Suppressor macrophage treated with lipopolysaccharide for 1 hour (primary cell): ENCODE data around the gene APOC4.
A peak's percentile ranks its signal among the peaks of the same experiment; 100 is the strongest.
"Not testable (repeated sequence)": the region's sequence is repeated elsewhere in the genome, so short reads cannot be mapped to it uniquely, and the experiment has no call there.

Source experiments
- DNase-seq, 3 donors: peaks; one replicate each; pipeline ENCODE4 v3.0.0-alpha.2; 2020 to 2022

The APOC4 gene, protein sequence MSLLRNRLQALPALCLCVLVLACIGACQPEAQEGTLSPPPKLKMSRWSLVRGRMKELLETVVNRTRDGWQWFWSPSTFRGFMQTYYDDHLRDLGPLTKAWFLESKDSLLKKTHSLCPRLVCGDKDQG

GRCh38 chr19:44942067-44942571, at the start of gene APOC4:
APOC4 (plus strand) TSS chr19:44942237; CDS start chr19:44942278, 41 bp downstream.
- no peak for DNase-seq

DNA sequence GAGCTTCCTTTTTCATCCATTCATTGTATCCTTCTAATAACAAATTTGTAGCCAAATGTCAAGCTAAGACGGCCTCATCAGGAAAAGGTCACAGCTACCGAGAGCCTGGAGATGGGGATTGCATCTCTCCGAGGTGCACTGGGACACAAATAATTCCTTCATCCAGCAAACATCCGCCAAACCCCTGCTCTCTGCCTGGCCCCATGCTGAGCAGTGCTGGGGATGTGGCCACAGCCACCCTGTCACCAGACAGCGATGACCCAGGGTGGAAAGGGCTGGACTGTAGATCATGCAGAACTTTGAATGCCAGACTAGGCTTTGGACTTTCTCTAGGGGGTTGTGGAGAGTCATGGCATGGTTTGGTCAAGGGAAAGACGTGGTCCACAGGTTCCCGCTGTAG, 49.1 kb upstream of the APOC4 start:
- no peak for DNase-seq

- DNase-seq = no peak
Measured at GRCh38 chr19:44893332-44894051, 48.5 kb upstream of the APOC4 start.

- DNase-seq = peak; percentile 59 to 64 (median 60)
Measured at GRCh38 chr19:44894052-44894400, 48.0 kb upstream of the APOC4 start.

DNA sequence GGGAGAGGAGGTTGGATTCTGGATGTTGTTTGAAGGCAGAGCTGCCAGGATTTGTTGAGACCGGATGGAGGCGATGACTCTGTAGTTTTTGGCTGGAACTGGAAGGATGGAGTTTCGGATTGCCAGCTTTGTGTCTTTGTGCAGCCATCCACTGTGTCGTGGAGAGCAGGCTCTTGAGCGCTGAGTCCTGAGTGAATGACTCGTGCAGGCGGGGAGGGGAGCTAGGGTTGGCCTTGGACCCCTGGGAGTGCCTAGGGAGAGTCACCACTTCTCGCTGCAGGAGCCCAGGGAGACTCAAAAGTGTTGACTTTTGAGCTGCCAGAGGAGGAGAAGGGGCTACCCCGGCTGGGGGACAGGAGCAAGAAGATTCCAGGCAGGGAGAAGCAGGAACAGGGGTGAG, 47.1 kb upstream of the APOC4 start:
- DNase-seq = no peak

DNA sequence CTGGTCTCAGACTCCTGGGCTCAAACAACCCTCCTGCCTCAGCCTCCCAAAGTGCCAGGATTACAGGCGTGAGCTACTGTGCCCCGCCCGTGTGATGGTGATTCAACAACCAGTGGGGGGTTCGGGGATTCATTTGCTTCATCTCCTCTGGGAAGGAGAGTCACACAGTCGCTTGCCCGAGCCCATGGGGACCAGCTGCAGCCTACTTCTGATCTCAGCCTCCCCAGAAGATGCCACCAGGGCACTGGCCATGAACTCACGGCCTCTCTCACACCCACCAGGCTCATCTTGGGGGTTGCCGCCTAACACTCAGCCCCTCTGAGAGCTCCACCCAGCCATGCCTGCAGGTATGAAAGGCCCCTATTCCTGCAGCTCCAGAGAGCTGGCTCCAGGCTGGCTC, 44.2 kb upstream of the APOC4 start:
- no peak for DNase-seq

DNA sequence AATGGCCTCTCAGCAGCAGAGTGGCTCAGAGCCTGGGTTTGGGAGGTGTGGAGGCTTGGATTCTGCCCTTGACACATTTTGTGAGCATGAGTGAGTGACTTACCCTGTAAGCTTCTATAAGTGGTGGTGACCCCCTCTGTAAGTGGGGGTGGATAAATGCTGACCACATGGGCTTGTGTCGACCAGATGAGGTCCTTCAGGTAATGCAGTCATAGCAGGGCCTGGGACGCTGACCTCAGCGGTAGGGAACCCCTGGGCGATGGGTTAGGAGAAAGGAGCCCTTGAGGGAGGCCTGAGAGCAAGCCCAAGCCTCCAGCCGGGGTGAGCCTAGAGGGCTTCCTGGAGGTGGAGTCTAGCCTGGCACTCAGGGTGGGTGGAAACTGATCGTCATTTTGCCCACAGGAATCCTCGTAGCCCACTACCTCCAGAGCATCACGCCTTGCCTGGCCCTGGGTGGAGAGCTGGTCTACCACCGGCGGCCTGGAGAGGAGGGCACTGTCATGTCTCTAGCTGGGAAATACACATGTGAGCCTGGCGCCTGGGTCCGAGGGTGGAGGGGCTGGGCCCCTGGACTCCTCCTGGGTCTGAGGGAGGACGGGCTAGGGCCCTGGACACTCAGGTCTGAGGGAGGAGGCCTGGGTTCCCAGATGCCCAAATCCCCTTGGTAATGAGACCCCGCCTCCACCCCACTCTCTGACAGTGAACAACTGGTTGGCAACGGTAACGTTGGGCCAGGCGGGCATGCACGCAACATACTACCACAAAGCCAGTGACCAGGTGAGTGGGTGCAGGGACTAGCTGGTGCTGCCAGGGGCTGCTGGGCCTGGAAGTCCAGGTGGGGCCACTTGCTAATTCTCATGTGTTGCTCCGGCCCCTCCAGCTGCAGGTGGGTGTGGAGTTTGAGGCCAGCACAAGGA, 41.5 kb upstream of the APOC4 start:
- no peak for DNase-seq

DNA sequence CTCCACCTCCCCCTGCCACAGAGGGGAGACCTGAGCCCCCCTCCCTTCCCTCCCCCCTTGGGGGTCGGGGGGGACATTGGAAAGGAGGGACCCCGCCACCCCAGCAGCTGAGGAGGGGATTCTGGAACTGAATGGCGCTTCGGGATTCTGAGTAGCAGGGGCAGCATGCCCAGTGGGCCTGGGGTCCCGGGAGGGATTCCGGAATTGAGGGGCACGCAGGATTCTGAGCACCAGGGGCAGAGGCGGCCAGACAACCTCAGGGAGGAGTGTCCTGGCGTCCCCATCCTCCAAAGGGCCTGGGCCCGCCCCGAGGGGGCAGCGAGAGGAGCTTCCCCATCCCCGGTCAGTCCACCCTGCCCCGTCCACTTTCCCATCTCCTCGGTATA, 38.8 kb upstream of the APOC4 start:
- no peak for DNase-seq

DNA sequence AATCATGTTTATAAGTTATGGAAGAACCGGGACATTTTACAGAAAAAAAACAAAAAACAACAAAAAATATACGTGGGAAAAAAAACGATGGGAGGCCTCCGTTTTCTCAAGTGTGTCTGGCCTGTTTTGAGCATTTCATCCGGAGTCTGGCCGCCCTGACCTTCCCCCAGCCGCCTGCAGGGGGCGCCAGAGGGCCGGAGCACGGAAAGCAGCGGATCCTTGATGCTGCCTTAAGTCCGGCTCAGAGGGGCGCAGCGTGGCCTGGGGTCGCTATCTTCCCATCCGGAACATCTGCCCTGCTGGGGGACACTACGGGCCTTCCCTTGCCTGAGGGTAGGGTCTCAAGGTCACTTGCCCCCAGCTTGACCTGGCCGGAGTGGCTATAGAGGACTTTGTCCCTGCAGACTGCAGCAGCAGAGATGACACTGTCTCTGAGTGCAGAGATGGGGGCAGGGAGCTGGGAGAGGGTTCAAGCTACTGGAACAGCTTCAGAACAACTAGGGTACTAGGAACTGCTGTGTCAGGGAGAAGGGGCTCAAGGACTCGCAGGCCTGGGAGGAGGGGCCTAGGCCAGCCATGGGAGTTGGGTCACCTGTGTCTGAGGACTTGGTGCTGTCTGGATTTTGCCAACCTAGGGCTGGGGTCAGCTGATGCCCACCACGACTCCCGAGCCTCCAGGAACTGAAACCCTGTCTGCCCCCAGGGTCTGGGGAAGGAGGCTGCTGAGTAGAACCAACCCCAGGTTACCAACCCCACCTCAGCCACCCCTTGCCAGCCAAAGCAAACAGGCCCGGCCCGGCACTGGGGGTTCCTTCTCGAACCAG, 38.2 kb upstream of the APOC4 start:
- DNase-seq = peak; percentile 67 to 83 (median 77)

DNA sequence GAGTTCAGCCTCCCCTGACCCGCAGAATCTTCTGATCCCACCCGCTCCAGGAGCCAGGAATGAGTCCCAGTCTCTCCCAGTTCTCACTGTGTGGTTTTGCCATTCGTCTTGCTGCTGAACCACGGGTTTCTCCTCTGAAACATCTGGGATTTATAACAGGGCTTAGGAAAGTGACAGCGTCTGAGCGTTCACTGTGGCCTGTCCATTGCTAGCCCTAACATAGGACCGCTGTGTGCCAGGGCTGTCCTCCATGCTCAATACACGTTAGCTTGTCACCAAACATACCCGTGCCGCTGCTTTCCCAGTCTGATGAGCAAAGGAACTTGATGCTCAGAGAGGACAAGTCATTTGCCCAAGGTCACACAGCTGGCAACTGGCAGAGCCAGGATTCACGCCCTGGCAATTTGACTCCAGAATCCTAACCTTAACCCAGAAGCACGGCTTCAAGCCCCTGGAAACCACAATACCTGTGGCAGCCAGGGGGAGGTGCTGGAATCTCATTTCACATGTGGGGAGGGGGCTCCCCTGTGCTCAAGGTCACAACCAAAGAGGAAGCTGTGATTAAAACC, 37.5 kb upstream of the APOC4 start:
- DNase-seq = no peak

- DNase-seq = peak; percentile 40 to 73 (median 46)
Measured at GRCh38 chr19:44905437-44906160, 36.4 kb upstream of the APOC4 start, which contains the start of gene APOE. APOE (plus strand) TSS chr19:44905796; CDS start chr19:44906625, 829 bp downstream.

DNA sequence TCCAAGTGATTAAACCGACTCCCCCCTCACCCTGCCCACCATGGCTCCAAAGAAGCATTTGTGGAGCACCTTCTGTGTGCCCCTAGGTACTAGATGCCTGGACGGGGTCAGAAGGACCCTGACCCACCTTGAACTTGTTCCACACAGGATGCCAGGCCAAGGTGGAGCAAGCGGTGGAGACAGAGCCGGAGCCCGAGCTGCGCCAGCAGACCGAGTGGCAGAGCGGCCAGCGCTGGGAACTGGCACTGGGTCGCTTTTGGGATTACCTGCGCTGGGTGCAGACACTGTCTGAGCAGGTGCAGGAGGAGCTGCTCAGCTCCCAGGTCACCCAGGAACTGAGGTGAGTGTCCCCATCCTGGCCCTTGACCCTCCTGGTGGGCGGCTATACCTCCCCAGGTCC, 34.4 kb upstream of the APOC4 start:
- DNase-seq = no peak

GRCh38 chr19:44908074-44908835, 33.8 kb upstream of the APOC4 start:
- DNase-seq = no peak

DNA sequence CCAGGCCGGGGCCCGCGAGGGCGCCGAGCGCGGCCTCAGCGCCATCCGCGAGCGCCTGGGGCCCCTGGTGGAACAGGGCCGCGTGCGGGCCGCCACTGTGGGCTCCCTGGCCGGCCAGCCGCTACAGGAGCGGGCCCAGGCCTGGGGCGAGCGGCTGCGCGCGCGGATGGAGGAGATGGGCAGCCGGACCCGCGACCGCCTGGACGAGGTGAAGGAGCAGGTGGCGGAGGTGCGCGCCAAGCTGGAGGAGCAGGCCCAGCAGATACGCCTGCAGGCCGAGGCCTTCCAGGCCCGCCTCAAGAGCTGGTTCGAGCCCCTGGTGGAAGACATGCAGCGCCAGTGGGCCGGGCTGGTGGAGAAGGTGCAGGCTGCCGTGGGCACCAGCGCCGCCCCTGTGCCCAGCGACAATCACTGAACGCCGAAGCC, 33.2 kb upstream of the APOC4 start:
- no peak for DNase-seq

GRCh38 chr19:44909775-44910174, 32.3 kb upstream of the APOC4 start:
- no peak for DNase-seq

DNA sequence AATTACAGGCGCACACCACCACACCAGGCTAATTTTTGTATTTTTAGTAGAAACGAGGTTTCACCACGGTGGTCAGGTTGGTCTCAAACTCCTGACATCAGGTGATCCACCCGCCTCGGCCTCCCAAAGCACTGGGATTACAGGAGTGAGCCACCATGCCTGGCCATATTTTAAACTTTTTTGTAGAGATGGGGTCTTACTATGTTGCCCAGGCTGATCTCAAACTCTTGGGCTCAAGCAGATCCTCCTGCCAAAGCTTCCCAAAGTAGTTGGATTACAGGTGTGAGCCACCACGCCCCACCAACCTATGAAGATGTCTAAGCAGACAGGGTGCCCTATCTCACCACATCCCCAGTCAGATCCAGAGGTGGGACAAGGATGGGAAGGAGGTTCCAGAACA, 30.1 kb upstream of the APOC4 start:
- not testable (repeated sequence) for DNase-seq

DNA sequence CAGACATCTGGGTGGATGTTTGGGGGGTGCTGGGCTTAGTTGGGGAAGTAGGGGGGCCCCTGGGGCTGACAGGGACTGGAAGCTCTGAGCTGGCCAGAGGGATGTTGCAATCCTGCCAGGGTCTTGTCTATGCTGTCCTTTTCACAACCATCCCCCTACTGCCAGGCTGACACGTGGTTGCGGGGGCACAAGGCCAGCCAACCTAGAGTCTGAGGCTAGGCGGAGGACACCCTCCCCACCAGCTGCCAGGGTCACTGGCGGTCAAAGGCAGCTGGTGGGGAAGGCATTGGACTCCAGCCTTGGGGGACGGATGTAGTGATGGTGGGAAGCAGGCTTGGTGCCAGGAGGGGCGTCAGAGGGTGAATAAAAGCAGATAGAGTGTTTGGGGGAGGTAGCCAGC, 29.2 kb upstream of the APOC4 start:
- DNase-seq = peak; percentile 51 to 77 (median 62)

- not testable (repeated sequence) for DNase-seq
Measured at GRCh38 chr19:44913512-44914432, 28.3 kb upstream of the APOC4 start.

- DNase-seq = peak; percentile 82 to 87 (median 87)
Measured at GRCh38 chr19:44914433-44915206, 27.4 kb upstream of the APOC4 start, which contains the start of gene APOC1. APOC1 (plus strand) TSS chr19:44914608; CDS start chr19:44914892, 284 bp downstream.
